Naive thymus-derived CD8-positive, alpha-beta T cell (primary cell): Measurements from ENCODE around the gene ALDH3A1. TPM values are rescaled to one million over a fixed set of nuclear protein-coding genes. Genes with fewer than 3 reads are reported as not detected.
A peak's percentile ranks its signal among the peaks of the same experiment; 100 is the strongest.

Experiments
- ATAC-seq, 2 donors: fragments of 150-1000 bp; cut with Tn5 transposase in 1 of 2; sonication (Bioruptor Pico), chemical (Tn5 transposase) in 1 of 2; 1 replicate in 1 of 2; 2 replicates in 1 of 2; pipeline ENCODE4 v1.10.0; 2021; ENCODE audit warnings: mild to moderate bottlenecking in 2 of 2, moderate library complexity in 2 of 2
- POLR2A ChIA-PET: fragments of 350-600 bp; sonication (Branson Sonifier 250); formaldehyde crosslinking; loops from one replicate; lab custom pipeline; 2021; ENCODE audit warnings: antibody characterized with exemption; lab: Charles Lee
- DNase-seq, 10 donors: peaks; one replicate each; pipeline versions ENCODE4 v3.0.0 to v3.0.0-alpha.2; 2020 to 2022
- H3K27ac Mint-ChIP-seq, 10 donors: one replicate each; pipeline ENCODE4 v1.8.0; 2020 to 2022; ENCODE audit warnings: mild to moderate bottlenecking in 10 of 10, mixed read lengths in 10 of 10, moderate library complexity in 4 of 10, inconsistent platforms in 1 of 10
- H3K27me3 Mint-ChIP-seq, 5 donors: one replicate each; pipeline ENCODE4 v1.8.0; 2021 to 2022; ENCODE audit warnings: mixed read lengths in 5 of 5
- H3K36me3 Mint-ChIP-seq, 3 donors: one replicate each; pipeline ENCODE4 v1.8.0; 2020 to 2022; ENCODE audit warnings: mixed read lengths in 3 of 3, mild to moderate bottlenecking in 2 of 3, inconsistent platforms in 1 of 3
- H3K4me1 Mint-ChIP-seq, 4 donors: one replicate each; pipeline ENCODE4 v1.8.0; 2021 to 2022; ENCODE audit warnings: mixed read lengths in 4 of 4
- H3K4me3 Mint-ChIP-seq, 10 donors: one replicate each; pipeline ENCODE4 v1.8.0; 2020 to 2022; ENCODE audit warnings: mild to moderate bottlenecking in 10 of 10, mixed read lengths in 10 of 10, moderate library complexity in 6 of 10, inconsistent platforms in 1 of 10
- H3K9me3 Mint-ChIP-seq, 9 donors: one replicate each; pipeline ENCODE4 v1.8.0; 2020 to 2022; ENCODE audit warnings: mixed read lengths in 9 of 9, mild to moderate bottlenecking in 3 of 9, inconsistent platforms in 1 of 9, moderate library complexity in 1 of 9
- polyA plus RNA-seq, 3 donors: library from polyadenylated mRNA; unstranded; fragments of 300-500 nt; fragmentation: Illumina TruSeq; gene quantifications; one replicate each; pipeline ENCODE4 v1.2.3, GENCODE V29; 2021
- total RNA-seq, 8 experiments: library from RNA in 2 of 8; stranded (reverse) in 2 of 8; gene quantifications; one replicate each; pipeline ENCODE4 v1.2.3 and lab custom pipeline; 2021 to 2026

ALDH3A1 gene
- total and polyA plus RNA-seq, 5 experiments from 2014 or later = 0.11 TPM; not detected in 4

DNA sequence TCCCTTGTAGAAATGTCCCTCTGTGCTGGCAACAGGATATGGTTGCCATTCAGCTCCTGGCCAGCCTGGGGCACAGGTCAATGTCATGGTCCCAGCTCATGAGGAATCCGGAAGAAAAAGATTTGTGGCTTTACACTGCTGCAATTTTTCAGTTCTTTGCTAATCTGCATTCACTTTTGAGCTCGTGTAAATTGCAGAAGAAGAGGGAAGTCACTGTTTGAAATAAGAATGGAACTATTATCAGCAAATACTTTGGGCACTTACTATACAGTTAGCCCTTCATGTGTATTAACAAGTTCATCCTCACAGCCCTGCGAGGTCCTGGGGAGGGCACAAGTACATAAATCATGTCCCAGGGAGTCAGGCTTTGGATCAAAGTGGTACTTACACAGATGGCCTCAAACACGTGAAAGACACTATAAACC is 45.9 kb downstream of the ALDH3A1 start:
- Mint-ChIP-seq H3K4me1 (no peaks in the 10 kb centered on the region), H3K27ac (peak overlapping the region in 3 of 10 donors; percentile 53 to 70 (median 66)), H3K36me3 (no peaks in the 10 kb centered on the region), H3K27me3 (no peaks in the 10 kb centered on the region), H3K4me3 (no peak overlapping the region), H3K9me3 (no peaks in the 10 kb centered on the region)
- ATAC-seq (no peak), DNase-seq (no peak)
- POLR2A ChIA-PET = interaction anchor here (0.5 kb wide), 1 partner anchor 1121 kb away, joined by 3 read pairs; no protein-coding TSS in a partner anchor

Other genes with a start within 250 kb of the ALDH3A1 start
- gene SLC47A1, start 214.4 kb downstream of the ALDH3A1 start, total RNA-seq = not detected
- under 1 TPM in 2 of 3 donors, not detected in 1; 0.29 to 0.69 TPM for gene SLC47A1, start 214.4 kb downstream of the ALDH3A1 start, polyA plus RNA-seq
- 10 to 100 TPM; 55.5 to 67.0 TPM for gene ALDH3A2, start 99.5 kb downstream of the ALDH3A1 start, total RNA-seq
- 10 to 100 TPM; 20.6 to 23.6 (median 22.0) TPM for gene ALDH3A2, start 99.5 kb downstream of the ALDH3A1 start, polyA plus RNA-seq
- not detected for gene SLC47A2, start 31.7 kb downstream of the ALDH3A1 start, total RNA-seq
- gene SLC47A2, start 31.7 kb downstream of the ALDH3A1 start, polyA plus RNA-seq = not detected
- gene ULK2, start 119.6 kb upstream of the ALDH3A1 start, total RNA-seq = 10 to 100 TPM; 12.2 to 13.3 TPM
- gene ULK2, start 119.6 kb upstream of the ALDH3A1 start, polyA plus RNA-seq = 10 to 100 TPM in 1 of 3 donors, 1 to 10 TPM in 2; 7.9 to 15.4 (median 9.1) TPM
- gene AKAP10, start 229.5 kb upstream of the ALDH3A1 start, total RNA-seq = 10 to 100 TPM; 70.7 to 71.9 TPM
- 10 to 100 TPM; 15.3 to 28.5 (median 17.5) TPM for gene AKAP10, start 229.5 kb upstream of the ALDH3A1 start, polyA plus RNA-seq